ENCODE results near the gene NUDT1.

The NUDT1 gene

GRCh38 chr7:2289621-2290020 lies 47.6 kb downstream of the NUDT1 start:
- H3K4me1 ChIP-seq (ENCODE audit: insufficient read depth, low read length), result no peaks in the 10 kb centered on the region
- no peak overlapping the region for H3K27ac ChIP-seq (ENCODE audit: low read depth, low read length)
- H3K4me3 ChIP-seq (ENCODE audit: low read length), result no peak overlapping the region
- no peaks in the 10 kb centered on the region for H3K36me3 ChIP-seq (ENCODE audit: insufficient read depth, low read length)
- no peak overlapping the region for H3K9ac ChIP-seq (ENCODE audit: low read depth, low read length)
- WGBS, result 93% methylated on average over 13 of the region's 13 CpGs
- no peaks in the 10 kb centered on the region for H3K9me3 ChIP-seq (ENCODE audit: insufficient read depth, low read depth, low read length)
- H3K27me3 ChIP-seq (ENCODE audit: insufficient read depth, low read length), result no peaks in the 10 kb centered on the region

- H3K4me1 ChIP-seq (ENCODE audit: insufficient read depth, low read length), result no peaks in the 10 kb centered on the region
- no peak overlapping the region for H3K4me3 ChIP-seq (ENCODE audit: low read length)
- 93% methylated on average over 6 of the region's 6 CpGs for WGBS
- H3K9ac ChIP-seq (ENCODE audit: low read depth, low read length), result no peak overlapping the region
- H3K36me3 ChIP-seq (ENCODE audit: insufficient read depth, low read length), result no peaks in the 10 kb centered on the region
- no peaks in the 10 kb centered on the region for H3K27me3 ChIP-seq (ENCODE audit: insufficient read depth, low read length)
- H3K9me3 ChIP-seq (ENCODE audit: insufficient read depth, low read depth, low read length), result no peaks in the 10 kb centered on the region
- no peak overlapping the region for H3K27ac ChIP-seq (ENCODE audit: low read depth, low read length)
Measured at GRCh38 chr7:2290877-2291276, 48.9 kb downstream of the NUDT1 start.

DNA sequence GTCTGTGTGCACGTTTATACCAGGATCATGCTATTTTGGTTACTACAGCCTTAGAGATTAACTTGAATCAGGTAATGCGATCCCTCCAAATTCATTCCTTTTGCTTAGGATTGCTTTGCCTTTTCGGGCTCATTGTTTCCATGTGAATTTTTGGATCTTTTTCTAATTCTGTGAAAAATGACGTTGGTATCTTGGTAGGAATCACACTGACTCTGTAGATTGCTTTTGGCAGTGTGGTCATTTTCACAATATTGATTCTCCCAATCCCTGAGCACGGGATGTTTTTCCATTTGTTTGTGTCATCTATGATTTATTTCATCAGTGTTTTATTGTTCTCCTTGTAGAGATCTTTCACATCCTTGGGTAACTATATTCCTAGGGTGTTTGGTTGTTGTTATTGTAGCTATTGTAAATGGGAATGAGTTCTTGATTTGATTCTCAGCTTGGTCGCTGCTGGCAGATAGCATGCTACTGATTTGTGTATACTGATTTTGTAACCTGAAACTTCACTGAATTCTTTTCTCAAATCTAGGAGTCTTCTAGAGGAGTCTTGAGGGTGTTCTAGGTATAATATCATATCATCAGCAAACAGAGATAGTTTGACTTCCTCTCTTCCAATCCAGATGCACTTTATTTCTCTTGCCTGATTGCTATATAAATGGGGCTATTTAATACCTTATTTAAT lies 54.1 kb downstream of the NUDT1 start:
- Histone ChIP-seq H3K4me1 (ENCODE audit: insufficient read depth, low read length) (peaks cover 18% of the 10 kb centered on the region; the same call in 1 of the 2 replicates), H3K9ac (ENCODE audit: low read depth, low read length) (no peak overlapping the region), H3K27me3 (ENCODE audit: insufficient read depth, low read length) (no peaks in the 10 kb centered on the region), H3K9me3 (ENCODE audit: insufficient read depth, low read depth, low read length) (no peaks in the 10 kb centered on the region), H3K27ac (ENCODE audit: low read depth, low read length) (no peak overlapping the region), H3K36me3 (ENCODE audit: insufficient read depth, low read length) (no peaks in the 10 kb centered on the region), H3K4me3 (ENCODE audit: low read length) (no peak overlapping the region)
- WGBS, result 90% methylated on average over 5 of the region's 6 CpGs

GRCh38 chr7:2296832-2297231 lies 54.8 kb downstream of the NUDT1 start:
- 98% methylated on average over 6 of the region's 6 CpGs for WGBS
- Histone ChIP-seq H3K27me3 (ENCODE audit: insufficient read depth, low read length) (no peaks in the 10 kb centered on the region), H3K4me3 (ENCODE audit: low read length) (no peak overlapping the region), H3K36me3 (ENCODE audit: insufficient read depth, low read length) (no peaks in the 10 kb centered on the region), H3K27ac (ENCODE audit: low read depth, low read length) (no peak overlapping the region), H3K9ac (ENCODE audit: low read depth, low read length) (no peak overlapping the region), H3K4me1 (ENCODE audit: insufficient read depth, low read length) (peaks cover 22% of the 10 kb centered on the region; the same call in 1 of the 2 replicates), H3K9me3 (ENCODE audit: insufficient read depth, low read depth, low read length) (no peaks in the 10 kb centered on the region)

GRCh38 chr7:2299131-2299829 lies 57.3 kb downstream of the NUDT1 start:
- H3K4me1 ChIP-seq (ENCODE audit: insufficient read depth, low read length), result peaks cover 22% of the 10 kb centered on the region; the same call in 1 of the 2 replicates
- 93% methylated on average over 18 of the region's 18 CpGs for WGBS
- no peaks in the 10 kb centered on the region for H3K27me3 ChIP-seq (ENCODE audit: insufficient read depth, low read length)
- no peak overlapping the region for H3K4me3 ChIP-seq (ENCODE audit: low read length)
- H3K9ac ChIP-seq (ENCODE audit: low read depth, low read length), result no peak overlapping the region
- no peaks in the 10 kb centered on the region for H3K9me3 ChIP-seq (ENCODE audit: insufficient read depth, low read depth, low read length)
- H3K36me3 ChIP-seq (ENCODE audit: insufficient read depth, low read length), result no peaks in the 10 kb centered on the region
- H3K27ac ChIP-seq (ENCODE audit: low read depth, low read length), result peak overlapping the region; percentile 11; the same call in 1 of the 2 replicates

- Histone ChIP-seq H3K9ac (ENCODE audit: low read depth, low read length) (no peak overlapping the region), H3K9me3 (ENCODE audit: insufficient read depth, low read depth, low read length) (no peaks in the 10 kb centered on the region), H3K4me1 (ENCODE audit: insufficient read depth, low read length) (peaks cover 22% of the 10 kb centered on the region; the same call in 1 of the 2 replicates), H3K27ac (ENCODE audit: low read depth, low read length) (peak overlapping the region; percentile 93; the same call in 1 of the 2 replicates), H3K27me3 (ENCODE audit: insufficient read depth, low read length) (no peaks in the 10 kb centered on the region), H3K36me3 (ENCODE audit: insufficient read depth, low read length) (no peaks in the 10 kb centered on the region), H3K4me3 (ENCODE audit: low read length) (no peak overlapping the region)
- 95% methylated on average over 9 of the region's 9 CpGs for WGBS
Measured at GRCh38 chr7:2299870-2300512, 58.0 kb downstream of the NUDT1 start.
